WTC11 (cell line): ENCODE measurements around the gene TMEM178B. TPM values are rescaled to one million over a fixed set of nuclear protein-coding genes. Genes with fewer than 3 reads are reported as not detected.

Source experiments
- ATAC-seq: fragments of 200-7000 bp; cut with Tn5 transposase; 2 replicates; pipeline ENCODE4 v1.10.0; 2021; ENCODE audit warnings: mild to moderate bottlenecking, moderate library complexity
- CTCF ChIA-PET: fragments of 300-600 bp; sonication (Branson Sonifier 250); formaldehyde crosslinking; loops from one replicate; lab custom pipeline; 2021; ENCODE audit warnings: antibody characterized with exemption; lab: Charles Lee
- POLR2A ChIA-PET: fragments of 350-600 bp; sonication (Branson Sonifier 250); formaldehyde crosslinking; loops from one replicate; lab custom pipeline; 2021; ENCODE audit warnings: antibody characterized with exemption; lab: Charles Lee
- DNase-seq: peaks from one replicate; pipeline ENCODE4 v3.0.0; 2021; ENCODE audit warnings: low spot score
- H3K27ac Mint-ChIP-seq: 2 replicates; pipeline ENCODE4 v1.8.0; 2021; ENCODE audit warnings: mixed read lengths
- H3K27me3 Mint-ChIP-seq: 2 replicates; pipeline ENCODE4 v1.8.0; 2021; ENCODE audit warnings: low read depth, mild to moderate bottlenecking, moderate library complexity, mixed read lengths
- H3K36me3 Mint-ChIP-seq: 2 replicates; pipeline ENCODE4 v1.8.0; 2021; ENCODE audit warnings: mixed read lengths
- H3K4me1 Mint-ChIP-seq: 2 replicates; pipeline ENCODE4 v1.8.0; 2022; ENCODE audit warnings: mixed read lengths
- H3K4me3 Mint-ChIP-seq: 2 replicates; pipeline ENCODE4 v1.8.0; 2021; ENCODE audit warnings: mild to moderate bottlenecking, moderate library complexity, mixed read lengths
- H3K9me3 Mint-ChIP-seq: 2 replicates; pipeline ENCODE4 v1.8.0; 2021; ENCODE audit warnings: mixed read lengths
- ATF6 ChIP-seq: sonication (generic); formaldehyde crosslinking; IDR thresholded peaks from 2 replicates; pipeline ENCODE4 v1.8.1; 2023; ENCODE audit warnings: mild to moderate bottlenecking, missing genetic modification reagents
- CTCF ChIP-seq: fragments of 200-600 bp; IDR thresholded peaks from 2 replicates; pipeline ENCODE4 v1.8.0; 2022; ENCODE audit warnings: antibody characterized with exemption
- E2F1 ChIP-seq: sonication (generic); formaldehyde crosslinking; IDR thresholded peaks from 2 replicates; pipeline ENCODE4 v1.8.0; 2022; ENCODE audit warnings: mild to moderate bottlenecking, missing genetic modification reagents
- E2F4 ChIP-seq: sonication (generic); formaldehyde crosslinking; IDR thresholded peaks from 2 replicates; pipeline ENCODE4 v1.8.1; 2022; ENCODE audit warnings: low read depth, mild to moderate bottlenecking, moderate library complexity, missing genetic modification reagents, borderline replicate concordance
- EMX1 ChIP-seq: fragments of 250-450 bp; sonication (Bioruptor Pico); IDR thresholded peaks from 2 replicates; pipeline ENCODE4 v1.8.0; 2021; ENCODE audit warnings: mild to moderate bottlenecking
- ERG ChIP-seq: fragments of 250-450 bp; sonication (Bioruptor Pico); IDR thresholded peaks from 2 replicates; pipeline ENCODE4 v1.8.0; 2021; ENCODE audit warnings: mild to moderate bottlenecking
- ETV6 ChIP-seq: sonication (generic); formaldehyde crosslinking; IDR thresholded peaks from 2 replicates; pipeline ENCODE4 v1.8.1; 2022; ENCODE audit warnings: mild to moderate bottlenecking, missing genetic modification reagents
- FOXP1 ChIP-seq: sonication (generic); formaldehyde crosslinking; IDR thresholded peaks from 2 replicates; pipeline ENCODE4 v1.8.0; 2022; ENCODE audit warnings: missing genetic modification reagents, mild to moderate bottlenecking, moderate library complexity, borderline replicate concordance
- HMGXB4 ChIP-seq: sonication (generic); formaldehyde crosslinking; IDR thresholded peaks from 2 replicates; pipeline ENCODE4 v1.8.1; 2023; ENCODE audit warnings: mild to moderate bottlenecking, moderate library complexity, missing genetic modification reagents
- IRF2 ChIP-seq: sonication (generic); formaldehyde crosslinking; IDR thresholded peaks from 2 replicates; pipeline ENCODE4 v1.8.0; 2022; ENCODE audit warnings: low read depth, missing genetic modification reagents, borderline replicate concordance
- JUN ChIP-seq: sonication (generic); formaldehyde crosslinking; IDR thresholded peaks from 2 replicates; pipeline ENCODE4 v1.8.0; 2023; ENCODE audit warnings: mild to moderate bottlenecking, missing genetic modification reagents
- MXD4 ChIP-seq: fragments of 250-450 bp; sonication (Bioruptor Pico); IDR thresholded peaks from 2 replicates; pipeline ENCODE4 v1.8.0; 2021; ENCODE audit warnings: mild to moderate bottlenecking, moderate library complexity, borderline replicate concordance
- NR3C1 ChIP-seq: sonication (generic); formaldehyde crosslinking; conservative IDR thresholded peaks from 2 replicates; pipeline ENCODE4 v1.8.1; 2023; ENCODE audit warnings: low read depth, mild to moderate bottlenecking, missing genetic modification reagents
- ZBTB21 ChIP-seq: sonication (generic); formaldehyde crosslinking; IDR thresholded peaks from 2 replicates; pipeline ENCODE4 v1.8.1; 2023; ENCODE audit warnings: mild to moderate bottlenecking, missing genetic modification reagents, borderline replicate concordance
- ZNF219 ChIP-seq: sonication (generic); formaldehyde crosslinking; IDR thresholded peaks from 2 replicates; pipeline ENCODE4 v1.8.0; 2023; ENCODE audit warnings: missing genetic modification reagents, mild to moderate bottlenecking, borderline replicate concordance
- ZNF281 ChIP-seq: sonication (generic); formaldehyde crosslinking; IDR thresholded peaks from 2 replicates; pipeline ENCODE4 v1.8.0; 2023; ENCODE audit warnings: mild to moderate bottlenecking, missing genetic modification reagents
- ZNF512 ChIP-seq: sonication (generic); formaldehyde crosslinking; IDR thresholded peaks from 2 replicates; pipeline ENCODE4 v1.8.1; 2022; ENCODE audit warnings: missing genetic modification reagents, borderline replicate concordance
- total RNA-seq: library from RNA; stranded (reverse); gene quantifications from 3 replicates; pipeline ENCODE4 v1.2.3, GENCODE V29; 2021

The TMEM178B gene
- total RNA-seq, 1 experiment from 2014 or later = 20.4 TPM

GRCh38 chr7:141360416-141360760 lies 286.5 kb downstream of the TMEM178B start (continued):
- no peak for TF ChIP-seq E2F1
- TF ChIP-seq, all 79 proteins: peak for 0

GRCh38 chr7:141360803-141361202 lies 286.9 kb downstream of the TMEM178B start:
- Mint-ChIP-seq H3K4me3 (no peak overlapping the region), H3K36me3 (no peaks in the 10 kb centered on the region), H3K9me3 (peaks cover 7% of the 10 kb centered on the region; the same call in 1 of the 2 replicates), H3K27me3 (no peaks in the 10 kb centered on the region), H3K27ac (no peak overlapping the region), H3K4me1 (peaks cover 49% of the 10 kb centered on the region)
- ChIA-PET POLR2A (no interaction called here), CTCF (no interaction called here)
- TF ChIP-seq ZNF512 (no peak), ETV6 (CRISPR knock-in tag) (no peak), NR3C1 (CRISPR knock-in tag) (no peak), EMX1 (no peak), MXD4 (CRISPR knock-in tag) (no peak), E2F4 (CRISPR knock-in tag) (no peak), IRF2 (CRISPR knock-in tag) (no peak), ZNF219 (CRISPR knock-in tag) (no peak)
- no peak for ATAC-seq
- no peak for DNase-seq

- ChIA-PET POLR2A (no interaction called here), CTCF (no interaction called here)
- Mint-ChIP-seq H3K4me3 (no peak overlapping the region), H3K27me3 (no peaks in the 10 kb centered on the region), H3K27ac (no peak overlapping the region), H3K36me3 (no peaks in the 10 kb centered on the region), H3K9me3 (peaks cover 5% of the 10 kb centered on the region; the same call in 1 of the 2 replicates), H3K4me1 (peaks cover 56% of the 10 kb centered on the region)
- ATAC-seq = no peak
- DNase-seq = no peak
- TF ChIP-seq ERG (CRISPR knock-in tag) = no peak
- TF ChIP-seq HMGXB4 = no peak
- TF ChIP-seq EMX1 = no peak
- TF ChIP-seq JUN (CRISPR knock-in tag) = no peak
- no peak for TF ChIP-seq CTCF
- no peak for TF ChIP-seq ATF6
- no peak for TF ChIP-seq E2F4 (CRISPR knock-in tag)
- TF ChIP-seq FOXP1 = no peak
- TF ChIP-seq ZBTB21 = no peak
- no peak for TF ChIP-seq ZNF281 (CRISPR knock-in tag)
Observed at GRCh38 chr7:141361479-141361878, 287.6 kb downstream of the TMEM178B start.
